C4-2B (cell line): ENCODE data around the gene SDF2.

Experiments used
- ZFX ChIP-seq: fragments of 450-650 bp; IDR thresholded peaks from 2 replicates; pipeline ENCODE4 v1.6.1; 2017
- TF ChIP-seq, protein P1 (sequence below): fragments of 450-650 bp; conservative IDR thresholded peaks from 2 replicates; pipeline ENCODE4 v1.5.1; 2017; ENCODE audit warnings: mild to moderate bottlenecking

DNA sequence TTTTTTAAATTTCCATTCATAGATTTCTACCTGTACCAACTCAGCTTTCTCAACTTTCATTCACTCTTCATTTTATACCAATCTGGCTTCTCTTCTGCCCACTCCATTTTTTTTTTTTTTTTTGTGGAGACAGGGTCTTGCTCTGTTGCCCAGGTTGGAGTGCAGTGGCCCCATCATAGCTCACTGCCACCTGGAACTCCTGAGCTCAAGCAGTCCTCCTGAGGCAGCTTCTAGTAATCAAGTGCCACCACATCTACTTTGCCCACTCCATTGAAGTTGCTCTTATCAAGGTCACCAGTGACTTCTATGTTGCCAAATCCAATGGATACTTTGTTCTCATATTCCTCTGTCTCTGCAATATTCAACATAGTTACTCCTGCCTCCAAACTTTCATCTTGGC, 2.0 kb upstream of the SDF2 start:
- TF ChIP-seq, protein P1, sequence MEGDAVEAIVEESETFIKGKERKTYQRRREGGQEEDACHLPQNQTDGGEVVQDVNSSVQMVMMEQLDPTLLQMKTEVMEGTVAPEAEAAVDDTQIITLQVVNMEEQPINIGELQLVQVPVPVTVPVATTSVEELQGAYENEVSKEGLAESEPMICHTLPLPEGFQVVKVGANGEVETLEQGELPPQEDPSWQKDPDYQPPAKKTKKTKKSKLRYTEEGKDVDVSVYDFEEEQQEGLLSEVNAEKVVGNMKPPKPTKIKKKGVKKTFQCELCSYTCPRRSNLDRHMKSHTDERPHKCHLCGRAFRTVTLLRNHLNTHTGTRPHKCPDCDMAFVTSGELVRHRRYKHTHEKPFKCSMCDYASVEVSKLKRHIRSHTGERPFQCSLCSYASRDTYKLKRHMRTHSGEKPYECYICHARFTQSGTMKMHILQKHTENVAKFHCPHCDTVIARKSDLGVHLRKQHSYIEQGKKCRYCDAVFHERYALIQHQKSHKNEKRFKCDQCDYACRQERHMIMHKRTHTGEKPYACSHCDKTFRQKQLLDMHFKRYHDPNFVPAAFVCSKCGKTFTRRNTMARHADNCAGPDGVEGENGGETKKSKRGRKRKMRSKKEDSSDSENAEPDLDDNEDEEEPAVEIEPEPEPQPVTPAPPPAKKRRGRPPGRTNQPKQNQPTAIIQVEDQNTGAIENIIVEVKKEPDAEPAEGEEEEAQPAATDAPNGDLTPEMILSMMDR: no peak
- no peak for TF ChIP-seq ZFX
